ENCODE data around the gene NCMAP.

GRCh38 chr1:24513706-24514105 lies 42.2 kb upstream of the NCMAP start:
- TF ChIP-seq ZFX (IDR thresholded peaks at IDR 0.05; ENCODE audit: borderline replicate concordance): no peak
- TF ChIP-seq CTCF (IDR thresholded peaks at IDR 0.05): no peak
